IPS-20b (cell line): ENCODE data around the gene CCNC.
A peak's percentile ranks its signal among the peaks of the same experiment; 100 is the strongest.

ENCODE experiments used
- H3K27ac ChIP-seq: one replicate; pipeline ENCODE4 v1.5.1; 2013; ENCODE audit warnings: low read length
- H3K27me3 ChIP-seq: 2 replicates; pipeline ENCODE4 v1.6.1; 2013; ENCODE audit warnings: mild to moderate bottlenecking, low read length, inconsistent platforms; ENCODE audit not compliant: insufficient read depth
- H3K36me3 ChIP-seq: 2 replicates; pipeline ENCODE4 v1.6.1; 2013; ENCODE audit warnings: low read depth, mild to moderate bottlenecking, inconsistent platforms, low read length, moderate library complexity; ENCODE audit not compliant: insufficient read depth
- H3K4me1 ChIP-seq: 2 replicates; pipeline ENCODE4 v1.6.1; 2013; ENCODE audit warnings: mild to moderate bottlenecking, control low read depth, inconsistent platforms, low read length, moderate library complexity; ENCODE audit not compliant: insufficient read depth
- H3K4me3 ChIP-seq: 2 replicates; pipeline ENCODE4 v1.5.1; 2013; ENCODE audit warnings: mild to moderate bottlenecking, low read length, inconsistent platforms
- H3K9ac ChIP-seq: 2 replicates; pipeline ENCODE4 v1.6.1; 2013; ENCODE audit warnings: low read depth, mild to moderate bottlenecking, inconsistent platforms, low read length, moderate library complexity
- H3K9me3 ChIP-seq: 2 replicates; pipeline ENCODE4 v1.6.1; 2013; ENCODE audit warnings: mild to moderate bottlenecking, low read depth, low read length, inconsistent platforms; ENCODE audit not compliant: insufficient read depth

CCNC gene

DNA sequence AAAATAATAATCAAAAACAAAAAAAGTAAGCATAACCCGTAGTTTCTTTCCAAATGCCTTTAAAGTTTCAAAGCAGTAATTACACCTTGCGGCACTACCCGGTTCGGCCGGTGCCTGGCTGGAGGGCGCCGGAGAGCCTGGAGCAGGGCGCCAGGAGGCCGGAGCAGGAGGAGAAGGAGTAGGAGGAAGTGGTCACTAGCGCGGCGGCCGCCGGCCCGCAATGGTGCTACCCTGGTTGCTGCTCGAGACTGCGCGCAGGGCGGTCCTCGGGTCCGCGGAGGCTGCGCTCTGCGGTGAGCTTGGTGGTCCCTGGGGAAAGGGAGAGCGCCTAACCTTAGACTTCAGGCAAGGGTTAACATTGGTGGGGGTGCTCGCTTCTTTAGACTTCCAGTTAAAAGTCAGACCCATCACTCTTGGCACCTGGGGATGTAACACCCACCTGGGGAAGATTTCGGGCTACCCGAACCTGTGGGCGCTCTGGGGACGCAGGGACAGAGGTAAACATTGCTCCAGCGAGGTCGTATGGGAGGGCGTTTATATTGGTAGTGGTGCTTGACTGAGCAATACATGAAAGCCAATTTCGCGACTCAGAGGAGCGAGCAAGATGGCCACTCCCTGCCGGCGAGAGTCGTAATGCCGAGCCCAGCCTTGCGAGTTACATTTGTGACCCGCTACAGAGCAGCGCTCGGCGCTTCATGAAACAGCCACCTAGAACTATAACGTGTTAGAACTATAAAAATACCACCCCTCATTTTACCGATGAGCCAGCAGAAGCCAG is 47.4 kb downstream of the CCNC start:
- H3K9ac ChIP-seq: peak overlapping the region; percentile 99
- peak overlapping the region; percentile 90 for H3K4me3 ChIP-seq
- H3K27ac ChIP-seq: peak overlapping the region; percentile 97
- no peaks in the 10 kb centered on the region for H3K27me3 ChIP-seq
- H3K4me1 ChIP-seq: peaks cover 3% of the 10 kb centered on the region; the same call in 1 of the 2 replicates
- no peaks in the 10 kb centered on the region for H3K9me3 ChIP-seq
- 0 out of 2 replicates have a peak, but pooled peaks cover 5% of the 10 kb centered on the region for H3K36me3 ChIP-seq

DNA sequence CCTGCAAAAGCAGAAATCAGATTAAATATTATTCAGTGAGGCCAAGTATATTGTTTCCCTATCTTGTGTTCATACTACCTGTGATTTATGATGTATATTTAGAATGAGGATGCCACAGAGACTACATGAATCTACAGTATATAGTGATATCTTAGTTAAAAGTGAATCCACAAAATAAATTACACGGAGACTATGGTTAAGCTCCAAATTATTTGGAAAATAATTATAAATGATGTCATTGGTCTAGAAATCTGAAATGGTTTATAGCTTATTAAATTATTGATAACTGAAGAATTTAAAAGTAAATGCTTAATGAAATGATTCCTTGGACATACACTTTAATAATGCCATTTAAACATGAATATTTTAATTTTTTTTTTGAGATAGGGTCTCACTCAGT is 49.0 kb downstream of the CCNC start:
- no peaks in the 10 kb centered on the region; the same call in 1 of the 2 replicates for H3K27me3 ChIP-seq
- no peaks in the 10 kb centered on the region for H3K9me3 ChIP-seq
- no peak overlapping the region for H3K4me3 ChIP-seq
- no peaks in the 10 kb centered on the region for H3K36me3 ChIP-seq
- H3K27ac ChIP-seq: no peak overlapping the region
- no peak overlapping the region for H3K9ac ChIP-seq
- H3K4me1 ChIP-seq: peaks cover 3% of the 10 kb centered on the region; the same call in 1 of the 2 replicates

DNA sequence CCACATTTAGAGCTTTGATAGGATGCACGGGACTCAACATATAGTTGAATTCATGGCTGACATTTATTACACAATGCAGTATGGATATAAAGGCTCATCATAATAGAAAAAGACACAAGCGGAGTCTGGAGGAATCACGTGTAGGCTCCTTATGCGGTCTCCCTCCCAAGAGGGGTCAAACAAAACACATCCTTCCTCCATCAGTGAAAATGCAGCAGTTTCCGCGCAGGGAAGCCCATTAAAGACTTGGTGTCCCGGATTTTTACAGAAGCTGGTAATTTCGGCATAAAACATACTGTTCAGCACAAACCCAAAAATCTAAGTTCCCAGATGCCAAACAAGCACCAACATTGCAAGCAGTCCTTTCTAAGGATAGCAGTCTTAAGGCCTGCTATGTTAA is 54.4 kb downstream of the CCNC start:
- H3K36me3 ChIP-seq: peaks cover 10% of the 10 kb centered on the region; the same call in 1 of the 2 replicates
- H3K27me3 ChIP-seq: no peaks in the 10 kb centered on the region; the same call in 1 of the 2 replicates
- peak overlapping the region; percentile 97 for H3K4me3 ChIP-seq
- no peak overlapping the region for H3K27ac ChIP-seq
- H3K9ac ChIP-seq: peak overlapping the region; percentile 76; the same call in 1 of the 2 replicates
- H3K4me1 ChIP-seq: peaks cover 15% of the 10 kb centered on the region
- no peaks in the 10 kb centered on the region for H3K9me3 ChIP-seq

DNA sequence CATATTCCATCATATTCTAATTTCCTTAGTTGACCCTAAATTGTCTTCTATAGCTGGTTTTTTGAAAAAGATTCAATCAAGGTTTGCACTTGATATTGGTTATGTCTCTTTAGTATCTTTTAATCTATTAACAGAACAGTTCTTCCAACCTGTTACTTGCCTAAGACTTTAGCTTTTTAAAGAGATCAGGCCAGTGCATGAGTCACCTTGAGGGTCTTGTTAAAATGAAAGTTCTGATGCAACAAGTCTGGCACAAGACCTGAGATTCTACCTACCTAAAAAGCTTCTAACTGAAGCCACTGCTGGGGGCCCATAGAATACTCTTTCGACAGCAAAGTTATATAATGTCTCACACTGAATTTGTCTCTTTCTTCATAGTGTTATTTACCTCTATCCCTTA is 56.4 kb downstream of the CCNC start:
- peaks cover 21% of the 10 kb centered on the region for H3K36me3 ChIP-seq
- peaks cover 15% of the 10 kb centered on the region for H3K4me1 ChIP-seq
- H3K9me3 ChIP-seq: no peaks in the 10 kb centered on the region
- no peaks in the 10 kb centered on the region; the same call in 1 of the 2 replicates for H3K27me3 ChIP-seq
- no peak overlapping the region for H3K9ac ChIP-seq
- H3K27ac ChIP-seq: no peak overlapping the region
- H3K4me3 ChIP-seq: no peak overlapping the region

DNA sequence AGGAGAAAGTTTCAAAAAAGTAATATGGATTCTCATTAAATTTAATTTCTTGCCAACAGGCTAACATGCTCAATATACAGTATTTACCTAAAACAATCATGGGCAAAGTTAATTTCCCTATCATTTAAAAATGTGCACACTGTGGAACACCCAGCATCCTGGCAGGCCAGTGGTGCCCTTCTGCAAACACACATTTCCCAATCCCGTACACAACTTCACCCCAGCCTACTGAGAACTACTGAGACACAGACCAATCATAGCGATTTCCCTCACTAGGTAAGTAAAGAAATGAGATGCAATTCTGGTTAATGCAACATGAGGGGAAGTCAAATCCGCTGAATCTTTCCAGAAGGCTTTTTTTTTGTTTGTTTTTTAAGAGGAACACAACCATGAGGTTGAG is 60.8 kb downstream of the CCNC start:
- Histone ChIP-seq H3K36me3 (peaks cover 62% of the 10 kb centered on the region), H3K9me3 (no peaks in the 10 kb centered on the region), H3K9ac (no peak overlapping the region), H3K27me3 (no peaks in the 10 kb centered on the region), H3K27ac (no peak overlapping the region), H3K4me3 (no peak overlapping the region), H3K4me1 (peaks cover 3% of the 10 kb centered on the region; the same call in 1 of the 2 replicates)

DNA sequence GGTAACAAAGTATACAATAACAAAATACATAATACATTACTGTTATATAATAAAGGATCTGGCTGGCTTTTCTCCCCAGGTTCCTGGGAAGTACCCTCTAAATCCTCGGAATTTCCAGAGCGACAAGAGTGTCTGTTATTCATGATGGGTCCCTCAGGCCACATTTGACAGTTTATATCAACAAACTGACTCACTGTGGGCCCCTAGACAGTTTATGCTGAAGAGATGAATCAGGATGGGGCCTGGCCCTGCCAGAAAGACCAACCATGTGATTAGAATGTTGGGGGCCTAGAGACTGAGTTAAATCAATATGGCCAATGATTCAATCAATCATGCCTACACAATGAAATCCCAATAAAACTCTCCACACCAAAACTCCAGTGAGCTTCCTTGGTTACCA is 66.7 kb downstream of the CCNC start:
- no peaks in the 10 kb centered on the region for H3K9me3 ChIP-seq
- H3K9ac ChIP-seq: no peak overlapping the region
- H3K4me3 ChIP-seq: no peak overlapping the region
- no peaks in the 10 kb centered on the region for H3K27me3 ChIP-seq
- no peak overlapping the region for H3K27ac ChIP-seq
- H3K36me3 ChIP-seq: peaks cover 87% of the 10 kb centered on the region
- H3K4me1 ChIP-seq: no peaks in the 10 kb centered on the region

DNA sequence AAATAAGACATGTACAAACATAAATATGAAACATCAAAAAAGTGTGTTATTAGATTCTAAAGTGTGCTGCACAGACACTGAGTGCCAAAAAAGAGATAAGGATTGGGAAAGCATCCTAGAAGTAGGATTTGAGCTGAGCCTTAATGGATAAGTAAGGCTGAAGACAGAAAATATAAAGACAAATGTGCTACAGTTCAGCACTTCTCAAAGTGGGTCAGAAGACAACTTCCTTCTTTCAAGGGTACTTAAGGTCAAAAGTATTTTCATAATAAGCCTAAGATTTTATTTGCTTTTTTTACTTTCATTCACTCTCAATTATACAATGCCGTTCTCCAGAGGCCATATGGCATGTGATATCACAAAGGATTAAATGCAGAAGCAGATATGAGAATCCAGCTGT is 70.0 kb downstream of the CCNC start:
- Histone ChIP-seq H3K9ac (no peak overlapping the region), H3K36me3 (peaks cover 84% of the 10 kb centered on the region), H3K27ac (no peak overlapping the region), H3K4me3 (no peak overlapping the region), H3K4me1 (no peaks in the 10 kb centered on the region), H3K27me3 (no peaks in the 10 kb centered on the region), H3K9me3 (no peaks in the 10 kb centered on the region)

DNA sequence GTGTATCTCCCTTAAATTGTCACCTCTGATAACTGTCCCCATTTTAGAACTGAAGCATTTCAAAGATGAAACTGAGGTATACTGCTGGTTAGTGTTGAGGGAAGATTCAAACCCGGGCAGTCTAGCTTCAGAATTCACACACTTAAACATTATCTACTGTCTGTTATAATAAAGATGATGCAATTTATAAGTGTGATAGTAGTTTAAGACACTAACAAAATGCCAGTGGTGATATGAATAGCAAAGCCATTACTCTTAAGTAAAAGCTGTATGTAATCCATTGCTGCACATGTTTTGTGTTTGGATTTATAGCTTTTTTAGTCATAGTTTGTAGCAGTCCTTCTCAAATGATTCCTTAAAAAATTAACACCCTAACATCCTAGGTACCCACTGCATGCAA is 73.0 kb downstream of the CCNC start:
- H3K9me3 ChIP-seq: no peaks in the 10 kb centered on the region
- no peak overlapping the region for H3K27ac ChIP-seq
- peaks cover 57% of the 10 kb centered on the region for H3K36me3 ChIP-seq
- no peaks in the 10 kb centered on the region for H3K27me3 ChIP-seq
- H3K4me1 ChIP-seq: no peaks in the 10 kb centered on the region
- no peak overlapping the region for H3K9ac ChIP-seq
- H3K4me3 ChIP-seq: no peak overlapping the region
